ENCODE results near the gene PELO. TPM values are rescaled to one million over a fixed set of nuclear protein-coding genes. Genes with fewer than 3 reads are reported as not detected.
"Not testable (repeated sequence)": the region's sequence is repeated elsewhere in the genome, so short reads cannot be mapped to it uniquely, and the experiment has no call there.

PELO gene
- total and polyA plus RNA-seq, 7 experiments from 2014 or later = 4.6 to 16.8 (median 8.4) TPM

DNA sequence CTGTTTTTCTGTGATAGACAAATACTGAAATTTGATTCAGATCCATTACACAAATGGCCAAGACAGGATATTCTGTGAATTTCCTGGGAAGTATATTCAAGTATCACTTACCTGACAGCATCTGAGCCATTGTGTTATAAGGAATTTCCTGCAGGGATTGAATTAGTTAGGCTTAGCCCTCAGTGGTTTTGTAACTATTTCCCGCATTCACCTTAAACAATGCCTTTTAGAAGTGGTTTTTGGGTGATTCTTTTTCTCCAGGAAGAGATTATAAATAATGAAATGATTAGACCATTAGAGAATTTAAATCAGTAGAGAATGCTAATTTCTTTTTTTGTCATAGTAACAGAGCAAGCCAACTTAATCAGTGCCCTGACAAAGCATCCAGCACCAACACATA is 30.6 kb downstream of the PELO start:
- Histone ChIP-seq H3K36me3 (ENCODE audit: control insufficient read depth in 2 of 3, insufficient read depth in 3 of 3, low read length in 3 of 3) (no peaks in the 10 kb centered on the region), H3K27ac (ENCODE audit: low read depth, low read length) (no peak overlapping the region), H3K27me3 (ENCODE audit: control insufficient read depth in 2 of 2, insufficient read depth in 2 of 2, low read length in 2 of 2) (no peaks in the 10 kb centered on the region), H3K4me1 (ENCODE audit: control insufficient read depth in 2 of 2, insufficient read depth in 2 of 2, low read length in 2 of 2) (no peaks in the 10 kb centered on the region), H3K4me3 (ENCODE audit: low read length) (no peak overlapping the region), H3K9me3 (ENCODE audit: control insufficient read depth in 2 of 3, low read length in 3 of 3) (no peaks in the 10 kb centered on the region)
- Mint-ChIP-seq H3K9me3 (no peaks in the 10 kb centered on the region), H3K27ac (no peak overlapping the region), H3K36me3 (peaks cover 0 to 3% (median 0%) of the 10 kb centered on the region in 5 donors), H3K4me3 (no peak overlapping the region), H3K27me3 (peaks cover 0 to 7% (median 0%) of the 10 kb centered on the region in 5 donors), H3K4me1 (peaks cover 0 to 6% (median 0%) of the 10 kb centered on the region in 7 donors)
- ChIA-PET POLR2A (no interaction called here), CTCF (no interaction called here)
- DNase-seq (no peak), ATAC-seq (no peak)
- intact Hi-C loops (cut with micrococcal nuclease) = no loop called here

DNA sequence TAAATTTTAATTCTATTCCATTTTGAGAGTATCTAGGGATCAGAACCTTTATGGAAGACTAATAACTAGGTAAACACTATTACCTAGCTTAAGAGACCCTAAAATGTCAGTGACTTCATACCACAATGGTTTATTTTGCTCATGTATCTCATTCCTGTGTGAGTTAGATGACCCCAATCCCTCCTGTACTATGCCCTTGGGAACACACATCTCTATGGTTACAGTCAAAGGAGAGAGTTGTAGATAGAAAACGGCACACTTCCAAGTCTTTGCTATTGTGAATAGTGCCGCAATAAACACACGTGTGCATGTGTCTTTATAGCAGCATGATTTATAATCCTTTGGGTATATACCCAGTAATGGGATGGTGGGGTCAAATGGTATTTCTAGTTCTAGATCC is 31.1 kb downstream of the PELO start:
- H3K4me1 Mint-ChIP-seq; H3K36me3 Mint-ChIP-seq; ATAC-seq; POLR2A ChIA-PET; H3K4me3 ChIP-seq (ENCODE audit: low read length); CTCF ChIA-PET; H3K27me3 Mint-ChIP-seq; DNase-seq; H3K27me3 ChIP-seq (ENCODE audit: control insufficient read depth in 2 of 2, insufficient read depth in 2 of 2, low read length in 2 of 2); H3K4me3 Mint-ChIP-seq; H3K9me3 ChIP-seq (ENCODE audit: control insufficient read depth in 2 of 3, low read length in 3 of 3); H3K27ac ChIP-seq (ENCODE audit: low read depth, low read length); intact Hi-C loops (cut with micrococcal nuclease); H3K4me1 ChIP-seq (ENCODE audit: control insufficient read depth in 2 of 2, insufficient read depth in 2 of 2, low read length in 2 of 2); H3K27ac Mint-ChIP-seq; H3K9me3 Mint-ChIP-seq; H3K36me3 ChIP-seq (ENCODE audit: control insufficient read depth in 2 of 3, insufficient read depth in 3 of 3, low read length in 3 of 3): not testable (repeated sequence)

DNA sequence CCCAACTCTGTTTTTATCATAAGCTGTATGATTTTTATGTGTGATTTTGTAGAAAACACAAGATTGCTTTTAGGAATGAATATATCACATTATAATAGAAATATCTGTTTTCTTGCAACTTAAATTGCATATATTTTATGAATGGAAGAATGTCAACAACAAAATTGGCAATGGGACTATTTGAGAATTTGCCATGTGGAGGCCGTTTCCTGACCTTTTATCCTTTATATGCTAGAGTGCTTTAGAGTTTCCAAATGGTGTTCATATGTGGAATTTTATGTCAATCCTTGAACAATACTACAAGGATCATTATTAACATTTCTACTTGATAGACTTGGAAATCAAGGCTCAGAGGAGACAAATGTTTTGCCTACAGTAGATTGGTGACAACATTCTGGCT is 34.2 kb downstream of the PELO start:
- H3K36me3 ChIP-seq (ENCODE audit: control insufficient read depth in 2 of 3, insufficient read depth in 3 of 3, low read length in 3 of 3) = no peaks in the 10 kb centered on the region
- no peak overlapping the region for H3K4me3 ChIP-seq (ENCODE audit: low read length)
- DNase-seq (no peak), ATAC-seq (no peak)
- ChIA-PET POLR2A (no interaction called here), CTCF (no interaction called here)
- H3K4me1 ChIP-seq (ENCODE audit: control insufficient read depth in 2 of 2, insufficient read depth in 2 of 2, low read length in 2 of 2) = no peaks in the 10 kb centered on the region
- no peaks in the 10 kb centered on the region for H3K27me3 ChIP-seq (ENCODE audit: control insufficient read depth in 2 of 2, insufficient read depth in 2 of 2, low read length in 2 of 2)
- no peak overlapping the region for H3K27ac ChIP-seq (ENCODE audit: low read depth, low read length)
- intact Hi-C loops (cut with micrococcal nuclease) = no loop called here
- Mint-ChIP-seq H3K27me3 (no peaks in the 10 kb centered on the region), H3K27ac (no peak overlapping the region), H3K4me3 (no peak overlapping the region), H3K9me3 (peaks cover 0 to 1% (median 0%) of the 10 kb centered on the region in 11 donors), H3K4me1 (peaks cover 4 to 10% (median 7%) of the 10 kb centered on the region in 7 donors), H3K36me3 (peaks cover 0 to 5% (median 0%) of the 10 kb centered on the region in 5 donors)
- H3K9me3 ChIP-seq (ENCODE audit: control insufficient read depth in 2 of 3, low read length in 3 of 3) = no peaks in the 10 kb centered on the region

DNA sequence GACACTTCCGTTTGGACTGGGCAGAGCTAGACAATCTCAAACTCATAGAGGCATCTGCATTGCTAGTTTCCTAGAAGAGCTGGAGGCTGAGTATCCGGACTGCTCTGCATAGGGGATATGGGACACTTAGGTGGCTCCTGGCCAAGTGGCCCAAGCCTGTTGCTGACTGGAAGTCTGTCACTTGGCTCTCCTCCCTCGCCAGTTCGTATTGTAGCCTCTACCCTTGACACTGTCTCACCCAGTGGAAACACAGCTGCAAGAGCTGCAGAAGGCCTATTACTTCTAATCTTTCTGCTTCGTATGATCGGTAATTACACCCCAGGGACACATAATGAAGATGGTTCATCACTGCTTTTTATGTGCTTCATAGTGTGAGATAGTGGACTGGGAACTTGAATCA is 34.7 kb downstream of the PELO start:
- Mint-ChIP-seq H3K27me3 (no peaks in the 10 kb centered on the region), H3K36me3 (peaks cover 0 to 8% (median 0%) of the 10 kb centered on the region in 5 donors), H3K4me1 (peaks cover 4 to 10% (median 7%) of the 10 kb centered on the region in 7 donors), H3K9me3 (peaks cover 0 to 5% (median under 1%) of the 10 kb centered on the region in 11 donors), H3K27ac (no peak overlapping the region), H3K4me3 (no peak overlapping the region)
- H3K27ac ChIP-seq (ENCODE audit: low read depth, low read length) = no peak overlapping the region
- H3K9me3 ChIP-seq (ENCODE audit: control insufficient read depth in 2 of 3, low read length in 3 of 3) = no peaks in the 10 kb centered on the region
- intact Hi-C loops (cut with micrococcal nuclease) = no loop called here
- POLR2A ChIA-PET = no interaction called here
- H3K4me3 ChIP-seq (ENCODE audit: low read length) = no peak overlapping the region
- DNase-seq (no peak), ATAC-seq (no peak)
- no peaks in the 10 kb centered on the region for H3K4me1 ChIP-seq (ENCODE audit: control insufficient read depth in 2 of 2, insufficient read depth in 2 of 2, low read length in 2 of 2)
- H3K27me3 ChIP-seq (ENCODE audit: control insufficient read depth in 2 of 2, insufficient read depth in 2 of 2, low read length in 2 of 2) = no peaks in the 10 kb centered on the region
- CTCF ChIA-PET = no interaction called here
- H3K36me3 ChIP-seq (ENCODE audit: control insufficient read depth in 2 of 3, insufficient read depth in 3 of 3, low read length in 3 of 3) = no peaks in the 10 kb centered on the region

DNA sequence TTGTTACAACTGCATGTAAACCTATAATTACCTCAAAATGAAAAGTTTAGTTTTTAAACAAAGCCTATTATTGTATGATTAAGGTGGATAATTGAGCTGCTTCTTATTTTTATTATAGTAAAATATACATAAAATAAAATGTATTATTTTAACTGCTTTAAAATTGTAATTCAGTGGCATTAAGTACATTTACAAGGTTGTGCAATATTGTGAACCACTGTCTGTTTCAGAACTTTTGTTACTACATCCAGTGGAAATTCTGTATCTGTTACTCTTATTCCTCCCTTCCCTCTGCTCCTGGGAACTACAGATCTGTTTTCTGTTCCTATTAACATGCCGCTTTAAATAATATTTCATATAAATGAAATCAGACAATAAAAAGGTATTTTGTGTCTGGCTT is 37.1 kb downstream of the PELO start:
- ATAC-seq = no peak
- Mint-ChIP-seq H3K27me3 (no peaks in the 10 kb centered on the region), H3K9me3 (peaks cover 0 to 13% (median 3%) of the 10 kb centered on the region in 11 donors), H3K36me3 (peaks cover 0 to 9% (median 0%) of the 10 kb centered on the region in 5 donors), H3K27ac (no peak overlapping the region), H3K4me1 (peaks cover 4 to 10% (median 7%) of the 10 kb centered on the region in 7 donors), H3K4me3 (no peak overlapping the region)
- H3K27me3 ChIP-seq (ENCODE audit: control insufficient read depth in 2 of 2, insufficient read depth in 2 of 2, low read length in 2 of 2) = no peaks in the 10 kb centered on the region
- no peaks in the 10 kb centered on the region for H3K4me1 ChIP-seq (ENCODE audit: control insufficient read depth in 2 of 2, insufficient read depth in 2 of 2, low read length in 2 of 2)
- ChIA-PET POLR2A (no interaction called here), CTCF (no interaction called here)
- H3K27ac ChIP-seq (ENCODE audit: low read depth, low read length) = no peak overlapping the region
- H3K36me3 ChIP-seq (ENCODE audit: control insufficient read depth in 2 of 3, insufficient read depth in 3 of 3, low read length in 3 of 3) = no peaks in the 10 kb centered on the region
- H3K4me3 ChIP-seq (ENCODE audit: low read length) = no peak overlapping the region
- no peaks in the 10 kb centered on the region for H3K9me3 ChIP-seq (ENCODE audit: control insufficient read depth in 2 of 3, low read length in 3 of 3)
- intact Hi-C loops (cut with micrococcal nuclease) = no loop called here
- DNase-seq = no peak

DNA sequence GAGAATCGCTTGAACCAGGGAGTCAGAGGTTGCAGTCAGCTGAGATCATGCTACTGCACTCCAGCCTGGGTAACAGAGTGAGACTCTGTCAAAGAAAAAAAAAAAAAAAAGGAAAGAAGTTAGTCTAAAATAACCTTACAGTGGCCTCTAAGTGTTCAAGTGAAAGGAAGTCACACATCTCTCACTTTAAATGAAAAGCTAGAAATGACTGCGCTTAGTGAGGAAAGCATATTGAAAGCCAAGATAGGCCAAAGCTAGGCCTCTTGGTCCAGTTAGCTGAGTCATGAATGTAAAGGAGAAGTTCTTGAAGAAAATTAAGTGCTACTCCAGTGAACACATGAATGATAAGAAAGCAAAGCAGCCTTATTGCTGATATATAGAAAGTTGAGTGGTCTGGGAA is 38.1 kb downstream of the PELO start:
- no peaks in the 10 kb centered on the region for H3K4me1 ChIP-seq (ENCODE audit: control insufficient read depth in 2 of 2, insufficient read depth in 2 of 2, low read length in 2 of 2)
- intact Hi-C loops (cut with micrococcal nuclease) = no loop called here
- ChIA-PET CTCF (interaction anchor here (1.1 kb wide), 1 partner anchor 38 kb away, joined by 3 read pairs; the partner anchor contains the start of genes ITGA1 and PELO), POLR2A (no interaction called here)
- no peak for DNase-seq
- no peak overlapping the region for H3K4me3 ChIP-seq (ENCODE audit: low read length)
- H3K9me3 Mint-ChIP-seq = peaks cover 0 to 13% (median 3%) of the 10 kb centered on the region in 11 donors
- ATAC-seq = peak; percentile 51
- no peaks in the 10 kb centered on the region for H3K27me3 Mint-ChIP-seq
- H3K36me3 Mint-ChIP-seq = peaks cover 0 to 9% (median 0%) of the 10 kb centered on the region in 5 donors
- peaks cover 4 to 10% (median 7%) of the 10 kb centered on the region in 7 donors for H3K4me1 Mint-ChIP-seq
- no peak overlapping the region for H3K4me3 Mint-ChIP-seq
- no peak overlapping the region for H3K27ac ChIP-seq (ENCODE audit: low read depth, low read length)
- H3K9me3 ChIP-seq (ENCODE audit: control insufficient read depth in 2 of 3, low read length in 3 of 3) = no peaks in the 10 kb centered on the region
- no peaks in the 10 kb centered on the region for H3K36me3 ChIP-seq (ENCODE audit: control insufficient read depth in 2 of 3, insufficient read depth in 3 of 3, low read length in 3 of 3)
- H3K27ac Mint-ChIP-seq = peak overlapping the region in 2 of 9 donors; percentile 18 to 23
- no peaks in the 10 kb centered on the region for H3K27me3 ChIP-seq (ENCODE audit: control insufficient read depth in 2 of 2, insufficient read depth in 2 of 2, low read length in 2 of 2)

DNA sequence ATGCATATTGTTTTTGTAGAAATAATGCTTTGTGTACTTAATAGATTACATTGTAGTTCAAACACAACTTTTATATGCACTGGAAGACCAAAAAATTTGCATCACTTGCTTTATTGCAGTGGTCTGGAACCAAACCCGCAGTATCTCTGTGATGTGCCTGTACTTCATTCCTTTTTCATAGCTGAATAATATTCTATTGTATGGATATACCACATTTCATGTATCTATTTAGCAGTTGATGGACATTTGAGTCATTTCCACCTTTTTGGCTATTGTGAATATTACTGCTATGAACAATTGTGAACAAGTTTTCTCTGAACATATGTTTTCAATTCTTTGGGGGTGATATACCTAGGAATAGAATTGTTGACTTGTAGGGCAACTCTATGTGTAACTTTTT is 40.1 kb downstream of the PELO start:
- intact Hi-C loops (cut with micrococcal nuclease) = no loop called here
- Histone ChIP-seq H3K9me3 (ENCODE audit: control insufficient read depth in 2 of 3, low read length in 3 of 3) (no peaks in the 10 kb centered on the region), H3K36me3 (ENCODE audit: control insufficient read depth in 2 of 3, insufficient read depth in 3 of 3, low read length in 3 of 3) (no peaks in the 10 kb centered on the region), H3K27me3 (ENCODE audit: control insufficient read depth in 2 of 2, insufficient read depth in 2 of 2, low read length in 2 of 2) (no peaks in the 10 kb centered on the region), H3K4me1 (ENCODE audit: control insufficient read depth in 2 of 2, insufficient read depth in 2 of 2, low read length in 2 of 2) (no peaks in the 10 kb centered on the region), H3K27ac (ENCODE audit: low read depth, low read length) (no peak overlapping the region), H3K4me3 (ENCODE audit: low read length) (no peak overlapping the region)
- peaks cover 0 to 13% (median 3%) of the 10 kb centered on the region in 11 donors for H3K9me3 Mint-ChIP-seq
- H3K4me3 Mint-ChIP-seq = no peak overlapping the region
- ChIA-PET CTCF (no interaction called here), POLR2A (no interaction called here)
- ATAC-seq = no peak
- no peaks in the 10 kb centered on the region for H3K27me3 Mint-ChIP-seq
- no peak for DNase-seq
- no peak overlapping the region for H3K27ac Mint-ChIP-seq
- peaks cover 0 to 9% (median 0%) of the 10 kb centered on the region in 5 donors for H3K36me3 Mint-ChIP-seq
- H3K4me1 Mint-ChIP-seq = peaks cover 0 to 14% (median 7%) of the 10 kb centered on the region in 7 donors

All from naive thymus-derived CD4-positive, alpha-beta T cell (primary cell).